Measurements from ENCODE around the gene TMEM132E. TPM values are rescaled to one million over a fixed set of nuclear protein-coding genes. Genes with fewer than 3 reads are reported as not detected.
"Not testable (repeated sequence)": the region's sequence is repeated elsewhere in the genome, so short reads cannot be mapped to it uniquely, and the experiment has no call there.

Gene TMEM132E
- under 0.01 TPM in 1 of 2 replicates, not detected in the other for total RNA-seq

DNA sequence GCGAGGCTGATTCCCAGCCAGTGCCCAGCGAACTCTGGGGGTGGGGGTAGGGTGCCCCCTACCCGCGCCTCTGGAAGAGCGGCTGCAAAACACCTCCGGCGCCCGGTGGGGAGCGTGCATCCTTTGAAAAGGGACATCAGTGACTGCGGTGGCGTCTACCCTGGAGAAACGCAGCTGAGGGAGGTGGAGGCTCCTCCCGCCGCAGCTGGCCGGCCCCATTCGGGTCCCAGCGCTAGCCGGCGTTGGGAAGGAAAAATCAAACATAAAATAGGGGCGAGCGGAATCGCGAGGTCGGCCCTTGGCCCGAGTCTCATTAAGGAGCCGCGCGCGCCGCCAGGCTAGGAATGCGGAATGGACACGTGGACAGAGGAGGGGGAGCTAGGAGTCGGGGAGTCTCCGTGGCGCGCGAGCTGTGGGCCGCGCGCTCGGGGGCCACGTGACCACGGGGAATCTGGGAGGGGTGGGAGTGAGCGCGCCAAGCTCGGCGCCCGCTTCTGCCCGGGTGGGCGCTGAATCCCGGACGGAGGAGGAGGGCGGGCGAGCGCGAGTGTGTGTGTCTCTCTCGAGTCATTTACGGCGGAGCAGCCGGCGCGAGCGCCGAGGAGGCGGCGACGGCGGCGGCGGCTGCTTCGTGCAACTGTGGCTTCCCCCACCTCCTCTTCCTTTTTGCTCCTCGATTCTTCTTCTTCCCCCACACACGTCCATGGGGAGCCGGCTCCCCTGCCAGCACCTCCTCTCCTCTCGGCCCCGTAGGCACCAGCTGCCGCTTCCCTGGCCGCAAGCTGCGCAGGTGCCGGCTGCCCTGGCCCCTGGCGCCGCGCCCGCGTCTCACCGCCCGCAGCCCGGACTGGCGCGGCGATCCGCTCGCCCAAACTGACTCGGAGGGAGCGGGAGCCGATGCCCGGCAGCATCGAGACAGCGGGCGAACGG lies at the start of gene TMEM132E:
Gene TMEM132E, plus strand, starts transcription at position 566 of the 930 bp plus-strand sequence. CDS start 1,495 bp downstream, outside the sequence.
- peak; percentile 10 for DNase-seq (ENCODE audit: low read depth)

GRCh38 chr17:34530918-34531317 lies 48.5 kb upstream of the TMEM132E start:
- H3K4me3 ChIP-seq (ENCODE audit: low read depth, low read length) = no peak overlapping the region
- TF ChIP-seq CTCF (IDR thresholded peaks at IDR 0.05; ENCODE audit: insufficient read depth, low read depth, low read length) = no peak
- no peak for DNase-seq (ENCODE audit: low read depth)

More for the DNA sequence above, at the start of gene TMEM132E:
- TF ChIP-seq CTCF (IDR thresholded peaks at IDR 0.05; ENCODE audit: insufficient read depth, low read depth, low read length) = no peak
- peak within 1 kb of the TSS; percentile 48 for H3K4me3 ChIP-seq (ENCODE audit: low read depth, low read length)

DNA sequence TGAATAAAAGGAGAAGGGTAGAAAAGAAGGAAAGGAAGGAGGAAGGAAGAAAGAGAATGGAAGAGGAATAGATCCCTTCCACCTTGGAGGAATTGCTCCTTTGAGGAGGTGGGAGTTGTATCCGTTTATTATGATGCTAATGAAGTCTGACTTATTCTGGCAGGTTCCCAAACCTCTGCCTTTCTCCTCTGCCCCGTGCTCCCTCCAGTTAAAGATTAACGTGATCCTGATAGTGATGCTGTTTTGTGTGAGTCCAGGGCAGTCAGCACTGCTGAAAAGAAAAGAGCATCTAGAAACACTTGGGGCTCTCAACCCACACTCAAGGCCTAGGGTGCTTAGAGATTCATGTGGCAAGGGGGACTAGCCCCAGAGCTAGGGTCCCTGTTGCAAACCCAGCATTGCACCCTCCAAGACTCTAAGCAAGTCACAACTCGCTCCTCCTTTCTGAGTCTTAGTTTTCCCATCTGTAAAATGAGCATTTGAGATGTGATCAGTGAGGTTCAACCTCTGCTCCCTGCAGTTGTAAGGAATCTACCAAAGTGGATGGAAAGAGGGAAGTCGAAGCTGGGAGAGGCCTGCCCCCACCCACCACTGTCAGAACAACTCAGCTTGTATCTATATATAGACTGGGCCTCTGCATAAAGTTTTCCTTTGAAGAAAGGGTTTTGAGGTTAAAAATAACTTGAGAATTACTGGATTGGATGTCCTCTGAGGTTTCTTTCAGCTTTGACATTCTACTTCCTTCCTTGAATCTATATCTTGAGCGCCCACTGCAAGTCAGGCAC lies 46.9 kb upstream of the TMEM132E start:
- H3K4me3 ChIP-seq (ENCODE audit: low read depth, low read length) = no peak overlapping the region
- DNase-seq (ENCODE audit: low read depth) = no peak
- no peak for TF ChIP-seq CTCF (IDR thresholded peaks at IDR 0.05; ENCODE audit: insufficient read depth, low read depth, low read length)

- DNase-seq (ENCODE audit: low read depth) = no peak
- no peak overlapping the region for H3K4me3 ChIP-seq (ENCODE audit: low read depth, low read length)
- TF ChIP-seq CTCF (IDR thresholded peaks at IDR 0.05; ENCODE audit: insufficient read depth, low read depth, low read length) = no peak
Measured at GRCh38 chr17:34533806-34534527, 45.4 kb upstream of the TMEM132E start.

- H3K4me3 ChIP-seq (ENCODE audit: low read depth, low read length) = no peak overlapping the region
- no peak for TF ChIP-seq CTCF (IDR thresholded peaks at IDR 0.05; ENCODE audit: insufficient read depth, low read depth, low read length)
- DNase-seq (ENCODE audit: low read depth) = no peak
Measured at GRCh38 chr17:34537445-34537844, 41.9 kb upstream of the TMEM132E start.

DNA sequence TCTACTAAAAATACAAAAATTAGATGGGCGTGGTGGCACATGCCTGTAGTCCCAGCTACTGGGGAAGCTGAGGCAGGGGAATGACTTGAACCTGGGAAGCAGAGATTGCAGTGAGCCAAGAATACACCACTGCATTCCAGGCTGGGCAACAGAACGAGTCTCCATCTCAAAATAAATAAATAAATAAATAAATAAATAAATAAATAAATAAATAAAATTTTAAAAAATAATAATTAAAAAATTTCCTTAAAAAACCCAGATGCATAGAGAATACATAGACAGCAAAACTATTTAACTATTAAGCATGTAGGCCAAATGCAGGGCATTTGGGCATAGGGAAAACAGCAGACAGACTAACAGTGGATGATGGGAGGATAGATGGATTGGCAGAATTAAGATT lies 40.8 kb upstream of the TMEM132E start:
- not testable (repeated sequence) for DNase-seq (ENCODE audit: low read depth); H3K4me3 ChIP-seq (ENCODE audit: low read depth, low read length)

Data from fibroblast of villous mesenchyme (primary cell).